ENCODE measurements around the gene PROCR. TPM values are rescaled to one million over a fixed set of nuclear protein-coding genes. Genes with fewer than 3 reads are reported as not detected.

The PROCR gene
- total and polyA plus RNA-seq, 9 of the 15 experiments (the other 6 are each of a cell fraction or from before 2014, with no cell fraction given) = 1.6 to 7.1 (median 4.0) TPM

DNA sequence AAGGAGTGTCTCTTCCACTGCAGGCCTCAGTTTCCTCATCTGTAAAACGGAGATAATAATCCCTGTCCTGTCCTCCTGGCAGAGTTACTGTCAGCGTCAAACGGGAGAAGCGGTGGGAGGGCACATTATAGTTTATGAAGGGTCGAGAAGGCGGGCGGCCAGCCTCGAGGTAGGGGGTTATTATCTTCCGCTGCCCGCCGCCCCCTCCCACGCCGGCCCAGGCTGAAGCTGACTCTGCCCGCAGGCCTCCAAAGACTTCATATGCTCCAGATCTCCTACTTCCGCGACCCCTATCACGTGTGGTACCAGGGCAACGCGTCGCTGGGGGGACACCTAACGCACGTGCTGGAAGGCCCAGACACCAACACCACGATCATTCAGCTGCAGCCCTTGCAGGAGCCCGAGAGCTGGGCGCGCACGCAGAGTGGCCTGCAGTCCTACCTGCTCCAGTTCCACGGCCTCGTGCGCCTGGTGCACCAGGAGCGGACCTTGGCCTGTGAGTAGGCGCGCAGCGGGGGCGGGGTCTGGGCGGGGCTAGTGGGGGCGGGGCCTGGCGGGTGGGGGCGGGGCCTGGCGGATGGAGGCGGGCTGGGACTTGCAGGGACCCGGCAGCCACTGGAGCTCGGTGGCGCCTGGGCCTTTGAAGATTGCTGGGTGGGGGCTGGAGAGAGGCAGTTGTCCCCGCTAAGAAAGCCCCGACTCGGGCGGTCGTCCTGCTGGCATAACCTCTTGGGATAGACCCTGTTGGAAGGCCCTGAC lies 2.8 kb downstream of the PROCR start (continued):
- TF ChIP-seq SAFB2 (IDR thresholded peaks at IDR 0.05; ENCODE audit: borderline replicate concordance, low read depth, low read length, severe bottlenecking) = no peak
- peak; percentile 19 for TF ChIP-seq HMGN3 (IDR thresholded peaks at IDR 0.05; ENCODE audit: borderline replicate concordance, extremely low read depth, insufficient read length, low read depth, low read length)
- TF ChIP-seq, protein P1, sequence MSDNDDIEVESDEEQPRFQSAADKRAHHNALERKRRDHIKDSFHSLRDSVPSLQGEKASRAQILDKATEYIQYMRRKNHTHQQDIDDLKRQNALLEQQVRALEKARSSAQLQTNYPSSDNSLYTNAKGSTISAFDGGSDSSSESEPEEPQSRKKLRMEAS (CRISPR knock-in tag; IDR thresholded peaks at IDR 0.05) = peak; percentile 93
- no peak for TF ChIP-seq MEF2A (IDR thresholded peaks at IDR 0.05; ENCODE audit: control insufficient read depth, low read depth, low read length)
- peak; percentile 70 for TF ChIP-seq EGR1 (conservative IDR thresholded peaks at IDR 0.05)
- TF ChIP-seq ZNF707 (CRISPR knock-in tag; conservative IDR thresholded peaks at IDR 0.05) = no peak
- no peak for TF ChIP-seq SMAD2 (IDR thresholded peaks at IDR 0.05; ENCODE audit: low read depth, low read length)
- TF ChIP-seq GTF2A2 (tag; IDR thresholded peaks at IDR 0.05) = no peak
- peak; percentile 50; the same call in 1 of the 2 replicates for TF ChIP-seq MTA3 (IDR thresholded peaks at IDR 0.05; ENCODE audit: borderline replicate concordance)
- TF ChIP-seq U2AF1 (optimal IDR thresholded peaks at IDR 0.05; ENCODE audit: low read depth, low read length) = no peak
- TF ChIP-seq ZNF354B (CRISPR knock-in tag; IDR thresholded peaks at IDR 0.05) = no peak
- TF ChIP-seq CAMTA2 (CRISPR knock-in tag; conservative IDR thresholded peaks at IDR 0.05) = no peak
- no peak for TF ChIP-seq POLR3G (IDR thresholded peaks at IDR 0.05; ENCODE audit: extremely low read depth, insufficient read length, insufficient replicate concordance)
- TF ChIP-seq CBX2 (IDR thresholded peaks at IDR 0.05; ENCODE audit: insufficient read depth, low read length, poor library complexity, severe bottlenecking) = no peak
- no peak for TF ChIP-seq ELF2 (CRISPR knock-in tag; IDR thresholded peaks at IDR 0.05)
- no peak for TF ChIP-seq NR2F6 (CRISPR knock-in tag; IDR thresholded peaks at IDR 0.05)
- no peak for TF ChIP-seq HDAC2 (IDR thresholded peaks at IDR 0.05)
- TF ChIP-seq, protein P2, sequence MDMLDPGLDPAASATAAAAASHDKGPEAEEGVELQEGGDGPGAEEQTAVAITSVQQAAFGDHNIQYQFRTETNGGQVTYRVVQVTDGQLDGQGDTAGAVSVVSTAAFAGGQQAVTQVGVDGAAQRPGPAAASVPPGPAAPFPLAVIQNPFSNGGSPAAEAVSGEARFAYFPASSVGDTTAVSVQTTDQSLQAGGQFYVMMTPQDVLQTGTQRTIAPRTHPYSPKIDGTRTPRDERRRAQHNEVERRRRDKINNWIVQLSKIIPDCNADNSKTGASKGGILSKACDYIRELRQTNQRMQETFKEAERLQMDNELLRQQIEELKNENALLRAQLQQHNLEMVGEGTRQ (CRISPR knock-in tag; IDR thresholded peaks at IDR 0.05) = peak; percentile 38; the same call in 1 of the 2 replicates
- peak; percentile 96 for TF ChIP-seq L3MBTL2 (IDR thresholded peaks at IDR 0.05)
- peak; percentile 41 for TF ChIP-seq PHF20 (IDR thresholded peaks at IDR 0.05; ENCODE audit: partially characterized antibody)
- TF ChIP-seq ZNF217 (CRISPR knock-in tag; IDR thresholded peaks at IDR 0.05) = no peak
- TF ChIP-seq, protein P3, sequence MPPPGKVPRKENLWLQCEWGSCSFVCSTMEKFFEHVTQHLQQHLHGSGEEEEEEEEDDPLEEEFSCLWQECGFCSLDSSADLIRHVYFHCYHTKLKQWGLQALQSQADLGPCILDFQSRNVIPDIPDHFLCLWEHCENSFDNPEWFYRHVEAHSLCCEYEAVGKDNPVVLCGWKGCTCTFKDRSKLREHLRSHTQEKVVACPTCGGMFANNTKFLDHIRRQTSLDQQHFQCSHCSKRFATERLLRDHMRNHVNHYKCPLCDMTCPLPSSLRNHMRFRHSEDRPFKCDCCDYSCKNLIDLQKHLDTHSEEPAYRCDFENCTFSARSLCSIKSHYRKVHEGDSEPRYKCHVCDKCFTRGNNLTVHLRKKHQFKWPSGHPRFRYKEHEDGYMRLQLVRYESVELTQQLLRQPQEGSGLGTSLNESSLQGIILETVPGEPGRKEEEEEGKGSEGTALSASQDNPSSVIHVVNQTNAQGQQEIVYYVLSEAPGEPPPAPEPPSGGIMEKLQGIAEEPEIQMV (tag; conservative IDR thresholded peaks at IDR 0.05; ENCODE audit: low read depth) = peak; percentile 57; the same call in 1 of the 2 replicates
- peak; percentile 34 for TF ChIP-seq HNRNPLL (IDR thresholded peaks at IDR 0.05; ENCODE audit: low read depth, low read length, poor library complexity, severe bottlenecking)
- TF ChIP-seq FOXM1 (IDR thresholded peaks at IDR 0.05; ENCODE audit: low read depth) = no peak
- no peak for TF ChIP-seq FOXM1 (CRISPR knock-in tag; IDR thresholded peaks at IDR 0.05; ENCODE audit: low read depth)
